ENCODE results near the gene NPAS2.

- TF ChIP-seq CTCF (conservative IDR thresholded peaks at IDR 0.05 in 1 of 2, IDR thresholded peaks at IDR 0.05 in 1 of 2; ENCODE audit: low read depth in 1 of 2, low read length in 2 of 2): no peak
- no peak for TF ChIP-seq EZH2 (IDR thresholded peaks at IDR 0.05; ENCODE audit: low read length, missing control alignments)
Observed at GRCh38 chr2:100962366-100963025, 142.6 kb downstream of the NPAS2 start.
